CD4-positive, alpha-beta T cell treated with Interferon gamma for 1 hour (primary cell): Measurements from ENCODE around the gene CHRNB2.
A peak's percentile ranks its signal among the peaks of the same experiment; 100 is the strongest.
"Not testable (repeated sequence)": the region's sequence is repeated elsewhere in the genome, so short reads cannot be mapped to it uniquely, and the experiment has no call there.

Experiments used
- DNase-seq: peaks from one replicate; pipeline ENCODE4 v3.0.0-alpha.2; 2020

The CHRNB2 gene

GRCh38 chr1:154567386-154568156 is at the start of gene CHRNB2:
Gene CHRNB2 (plus strand): TSS chr1:154567778. CDS start chr1:154568045, 267 bp downstream.
- peak; percentile 54 for DNase-seq

- DNase-seq, result no peak
Measured at GRCh38 chr1:154519591-154519991, 48.0 kb upstream of the CHRNB2 start.

- DNase-seq, result no peak
Measured at GRCh38 chr1:154520333-154520732, 47.2 kb upstream of the CHRNB2 start.

- no peak for DNase-seq
Measured at GRCh38 chr1:154521695-154522094, 45.9 kb upstream of the CHRNB2 start.

- no peak for DNase-seq
Measured at GRCh38 chr1:154524881-154525280, 42.7 kb upstream of the CHRNB2 start.

GRCh38 chr1:154527192-154527591 is 40.4 kb upstream of the CHRNB2 start:
- DNase-seq, result no peak

- DNase-seq, result no peak
Measured at GRCh38 chr1:154529308-154529707, 38.3 kb upstream of the CHRNB2 start.

- DNase-seq, result not testable (repeated sequence)
Measured at GRCh38 chr1:154531950-154532349, 35.6 kb upstream of the CHRNB2 start.

GRCh38 chr1:154533952-154534844 is 33.4 kb upstream of the CHRNB2 start:
- DNase-seq, result no peak

GRCh38 chr1:154536570-154536969 is 31.0 kb upstream of the CHRNB2 start:
- DNase-seq, result no peak

GRCh38 chr1:154539486-154540483 is 27.8 kb upstream of the CHRNB2 start:
- no peak for DNase-seq

GRCh38 chr1:154541231-154541630 is 26.3 kb upstream of the CHRNB2 start:
- DNase-seq, result no peak

GRCh38 chr1:154546264-154547063 is 21.1 kb upstream of the CHRNB2 start:
- DNase-seq, result peak; percentile 51

GRCh38 chr1:154547105-154547732 is 20.4 kb upstream of the CHRNB2 start:
- no peak for DNase-seq

GRCh38 chr1:154548028-154548427 is 19.6 kb upstream of the CHRNB2 start:
- DNase-seq, result no peak

GRCh38 chr1:154549202-154549770 is 18.3 kb upstream of the CHRNB2 start:
- no peak for DNase-seq

GRCh38 chr1:154550070-154550469 is 17.5 kb upstream of the CHRNB2 start:
- no peak for DNase-seq

- no peak for DNase-seq
Measured at GRCh38 chr1:154550657-154551056, 16.9 kb upstream of the CHRNB2 start.

GRCh38 chr1:154551474-154551873 is 16.1 kb upstream of the CHRNB2 start:
- DNase-seq, result no peak

- no peak for DNase-seq
Measured at GRCh38 chr1:154552036-154552435, 15.5 kb upstream of the CHRNB2 start.
